Peyer's patch (tissue), 4 donors: ENCODE results near the gene HMOX1.

Source experiments
- CTCF ChIP-seq, 6 experiments: fragments of 450-650 bp in 4 of 6; fragments of 200-600 bp in 2 of 6; sonication (generic) in 1 of 6; IDR thresholded peaks; one replicate each; pipeline ENCODE4 v1.5.1; 2017 to 2019; ENCODE audit warnings: antibody characterized with exemption in 6 of 6, mild to moderate bottlenecking in 3 of 6, moderate library complexity in 1 of 6
- POLR2A ChIP-seq, 2 donors: fragments of 450-650 bp; IDR thresholded peaks; one replicate each; pipeline ENCODE4 v1.5.1; 2017; ENCODE audit warnings: antibody characterized with exemption in 2 of 2, mild to moderate bottlenecking in 2 of 2, moderate library complexity in 2 of 2

DNA sequence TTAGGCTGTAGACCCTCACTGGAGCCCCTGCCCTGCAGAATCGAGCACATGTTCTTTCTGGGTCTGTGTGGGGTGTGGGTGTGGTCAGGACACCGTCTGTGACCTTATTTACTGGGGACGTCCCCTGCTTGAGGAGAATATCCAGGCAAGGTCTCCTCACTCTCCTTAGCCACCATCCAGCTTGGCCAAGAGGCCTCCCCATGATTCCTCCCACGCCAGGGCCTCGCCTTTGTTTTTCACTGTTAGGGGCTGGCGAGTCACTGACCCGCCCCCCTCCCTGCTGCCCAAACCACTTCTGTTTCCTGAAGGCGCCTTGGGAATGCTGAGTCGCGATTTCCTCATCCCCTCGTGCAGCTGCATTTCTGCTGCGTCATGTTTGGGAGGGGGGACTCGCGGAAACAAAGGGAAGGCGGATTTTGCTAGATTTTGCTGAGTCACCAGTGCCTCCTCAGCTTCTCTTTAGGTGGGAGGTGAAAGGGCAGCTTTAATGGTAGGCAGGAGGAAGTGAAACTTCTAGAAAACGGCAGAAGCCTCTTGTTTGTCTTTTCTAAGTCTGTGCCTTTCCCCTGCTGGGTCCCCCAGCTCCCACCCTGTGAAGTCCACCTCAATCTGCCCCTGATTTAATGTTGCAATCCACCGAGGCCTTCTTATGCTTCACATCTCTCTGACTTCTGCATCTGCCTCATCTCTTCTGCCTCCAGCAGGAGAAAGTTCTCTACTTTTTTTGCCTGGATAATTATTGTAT is 4.0 kb upstream of the HMOX1 start:
- TF ChIP-seq CTCF (IDR thresholded peaks at IDR 0.05) (no peak), POLR2A (IDR thresholded peaks at IDR 0.05) (no peak)
